ENCODE measurements around the gene NDUFB11.

- no peak for TF ChIP-seq NR3C1 (CRISPR knock-in tag; conservative IDR thresholded peaks at IDR 0.05; ENCODE audit: low read depth)
- TF ChIP-seq E2F1 (CRISPR knock-in tag; IDR thresholded peaks at IDR 0.05) = no peak
- TF ChIP-seq IRF1 (CRISPR knock-in tag; IDR thresholded peaks at IDR 0.05) = no peak
- no peak for TF ChIP-seq CTCF (IDR thresholded peaks at IDR 0.05)
- no peak for TF ChIP-seq ZBTB21 (CRISPR knock-in tag; IDR thresholded peaks at IDR 0.05; ENCODE audit: borderline replicate concordance)
- no peak for TF ChIP-seq STAT6 (CRISPR knock-in tag; conservative IDR thresholded peaks at IDR 0.05; ENCODE audit: low read depth)
- TF ChIP-seq ESRRA (CRISPR knock-in tag; IDR thresholded peaks at IDR 0.05; ENCODE audit: borderline replicate concordance) = no peak
These were observed 21.6 kb upstream of the NDUFB11 start for GRCh38 chrX:47166126-47166525.
